ENCODE data around the gene SLBP. TPM values are rescaled to one million over a fixed set of nuclear protein-coding genes. Genes with fewer than 3 reads are reported as not detected.

SLBP gene
- total and polyA plus RNA-seq, 4 donors: 25.1 to 35.1 (median 26.3) TPM

- no peaks in the 10 kb centered on the region for H3K36me3 ChIP-seq (ENCODE audit: control insufficient read depth in 1 of 2, insufficient read depth in 2 of 2, low read length in 1 of 2)
- 93 to 94% methylated on average over 30 to 31 of the region's 31 CpGs for WGBS, 2 donors
- H3K27ac ChIP-seq (ENCODE audit: low read depth in 1 of 2, low read length in 2 of 2): no peak overlapping the region
- no peaks in the 10 kb centered on the region for H3K9me3 ChIP-seq (ENCODE audit: control insufficient read depth, low read length)
- H3K27me3 ChIP-seq (ENCODE audit: control insufficient read depth in 1 of 2, insufficient read depth in 2 of 2, low read length in 1 of 2): no peaks in the 10 kb centered on the region
- DNase-seq: no peak
- ATAC-seq (ENCODE audit: low FRiP score): no peak
- no peak overlapping the region for H3K4me3 ChIP-seq (ENCODE audit: low read length in 2 of 2)
- H3K4me1 ChIP-seq (ENCODE audit: control insufficient read depth in 1 of 2, insufficient read depth in 2 of 2, low read length in 2 of 2): no peaks in the 10 kb centered on the region
- intact Hi-C loops (cut with DNase I): no loop called here
These were observed 39.2 kb upstream of the SLBP start for GRCh38 chr4:1751155-1751918.

GRCh38 chr4:1750381-1751154 lies 38.4 kb upstream of the SLBP start:
- 88 to 91% methylated on average over 18 of the region's 18 CpGs for WGBS, 2 donors
- DNase-seq (no peak), ATAC-seq (ENCODE audit: low FRiP score) (no peak)
- H3K36me3 ChIP-seq (ENCODE audit: control insufficient read depth in 1 of 2, insufficient read depth in 2 of 2, low read length in 1 of 2): no peaks in the 10 kb centered on the region
- H3K27ac ChIP-seq (ENCODE audit: low read depth in 1 of 2, low read length in 2 of 2): no peak overlapping the region
- H3K4me1 ChIP-seq (ENCODE audit: control insufficient read depth in 1 of 2, insufficient read depth in 2 of 2, low read length in 2 of 2): no peaks in the 10 kb centered on the region
- no peaks in the 10 kb centered on the region for H3K9me3 ChIP-seq (ENCODE audit: control insufficient read depth, low read length)
- no peak overlapping the region for H3K4me3 ChIP-seq (ENCODE audit: low read length in 2 of 2)
- intact Hi-C loops (cut with DNase I): no loop called here
- no peaks in the 10 kb centered on the region for H3K27me3 ChIP-seq (ENCODE audit: control insufficient read depth in 1 of 2, insufficient read depth in 2 of 2, low read length in 1 of 2)

DNA sequence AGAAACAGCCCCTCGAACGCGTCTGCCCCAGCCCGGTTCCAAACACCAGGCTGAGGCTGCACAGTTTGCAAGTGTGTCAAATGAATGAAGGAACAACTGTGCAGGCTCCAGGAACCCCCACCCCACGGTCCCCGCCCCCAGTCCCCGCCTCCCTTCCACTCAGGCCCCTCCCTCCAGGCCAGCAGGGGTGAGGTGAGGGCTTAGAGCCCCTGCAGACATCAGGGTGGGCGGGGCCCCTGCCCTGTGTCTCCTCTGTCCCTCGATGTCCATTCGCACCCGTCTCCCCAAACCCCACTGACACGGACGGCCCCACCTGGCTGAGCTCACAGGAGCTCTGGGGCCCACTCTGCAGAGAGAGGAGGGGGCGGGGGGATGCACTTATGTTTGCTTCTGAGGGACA lies 37.7 kb upstream of the SLBP start:
- Histone ChIP-seq H3K4me3 (ENCODE audit: low read length in 2 of 2) (no peak overlapping the region), H3K27me3 (ENCODE audit: control insufficient read depth in 1 of 2, insufficient read depth in 2 of 2, low read length in 1 of 2) (no peaks in the 10 kb centered on the region), H3K27ac (ENCODE audit: low read depth in 1 of 2, low read length in 2 of 2) (no peak overlapping the region), H3K36me3 (ENCODE audit: control insufficient read depth in 1 of 2, insufficient read depth in 2 of 2, low read length in 1 of 2) (no peaks in the 10 kb centered on the region), H3K4me1 (ENCODE audit: control insufficient read depth in 1 of 2, insufficient read depth in 2 of 2, low read length in 2 of 2) (no peaks in the 10 kb centered on the region), H3K9me3 (ENCODE audit: control insufficient read depth, low read length) (no peaks in the 10 kb centered on the region)
- no peak for ATAC-seq (ENCODE audit: low FRiP score)
- DNase-seq: no peak
- 70 to 78% methylated on average over 14 of the region's 14 CpGs for WGBS, 2 donors
- intact Hi-C loops (cut with DNase I): loop anchor here (5.0 to 10.0 kb wide), 2 partner anchors 55 to 147 kb away; no protein-coding TSS in a partner anchor

DNA sequence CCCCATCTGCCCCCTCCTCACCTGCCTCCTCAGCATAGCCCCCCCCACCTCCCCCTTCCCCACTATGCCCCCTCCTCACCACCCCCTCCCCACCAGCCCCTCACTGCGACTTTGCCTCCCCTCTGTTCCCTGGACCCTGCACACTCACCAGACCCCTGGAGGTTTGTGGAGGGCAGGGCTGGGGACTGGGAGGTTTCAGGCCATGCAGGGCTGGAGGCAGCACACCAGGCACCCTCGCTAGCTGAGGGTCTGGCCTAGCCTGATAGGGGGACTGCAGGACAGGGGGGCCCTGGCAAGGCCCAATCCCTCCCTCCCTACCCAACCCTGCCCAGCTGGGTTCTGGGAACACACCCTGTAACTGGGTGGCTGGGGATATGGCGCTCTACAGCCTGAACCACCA lies 37.3 kb upstream of the SLBP start:
- no peaks in the 10 kb centered on the region for H3K4me1 ChIP-seq (ENCODE audit: control insufficient read depth in 1 of 2, insufficient read depth in 2 of 2, low read length in 2 of 2)
- no peaks in the 10 kb centered on the region for H3K27me3 ChIP-seq (ENCODE audit: control insufficient read depth in 1 of 2, insufficient read depth in 2 of 2, low read length in 1 of 2)
- H3K4me3 ChIP-seq (ENCODE audit: low read length in 2 of 2): no peak overlapping the region
- no peak for DNase-seq
- 60 to 69% methylated on average over 3 of the region's 3 CpGs for WGBS, 2 donors
- ATAC-seq (ENCODE audit: low FRiP score): no peak
- intact Hi-C loops (cut with DNase I): loop anchor here (5.0 to 10.0 kb wide), 2 partner anchors 55 to 148 kb away; no protein-coding TSS in a partner anchor
- H3K27ac ChIP-seq (ENCODE audit: low read depth in 1 of 2, low read length in 2 of 2): no peak overlapping the region
- no peaks in the 10 kb centered on the region for H3K36me3 ChIP-seq (ENCODE audit: control insufficient read depth in 1 of 2, insufficient read depth in 2 of 2, low read length in 1 of 2)
- H3K9me3 ChIP-seq (ENCODE audit: control insufficient read depth, low read length): no peaks in the 10 kb centered on the region

DNA sequence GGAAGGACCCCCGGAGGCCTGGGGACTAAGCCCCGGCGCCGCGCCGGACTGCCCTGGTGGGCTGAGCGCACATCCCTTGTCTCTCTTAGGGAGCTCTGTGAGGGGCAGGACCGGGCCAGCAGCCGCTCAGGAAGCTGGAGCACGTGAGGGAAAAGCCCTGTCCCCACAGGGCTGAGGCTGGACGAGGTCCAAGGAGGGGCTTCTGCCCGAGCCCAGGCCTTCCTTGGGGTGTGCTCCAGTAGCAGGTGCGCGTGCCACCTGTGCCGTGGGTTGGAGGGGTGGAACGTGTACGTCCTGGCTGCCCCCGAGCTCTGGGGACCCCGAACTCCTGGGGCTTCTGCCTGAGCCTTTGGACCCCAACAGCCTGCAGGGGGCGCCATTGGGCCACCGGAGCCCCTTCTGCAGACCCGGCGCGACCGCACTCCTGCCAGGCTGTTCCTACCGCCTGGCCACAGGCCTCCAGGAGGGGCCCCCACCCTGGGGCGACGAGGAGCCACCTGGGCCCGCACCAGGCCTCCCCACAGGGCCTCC lies 36.4 kb upstream of the SLBP start:
- 6 to 9% methylated on average over 29 of the region's 29 CpGs for WGBS, 2 donors
- H3K9me3 ChIP-seq (ENCODE audit: control insufficient read depth, low read length): no peaks in the 10 kb centered on the region
- DNase-seq (peak; percentile 71 to 89), ATAC-seq (ENCODE audit: low FRiP score) (no peak)
- no peak overlapping the region for H3K4me3 ChIP-seq (ENCODE audit: low read length in 2 of 2)
- H3K4me1 ChIP-seq (ENCODE audit: control insufficient read depth in 1 of 2, insufficient read depth in 2 of 2, low read length in 2 of 2): no peaks in the 10 kb centered on the region
- H3K36me3 ChIP-seq (ENCODE audit: control insufficient read depth in 1 of 2, insufficient read depth in 2 of 2, low read length in 1 of 2): no peaks in the 10 kb centered on the region
- no peaks in the 10 kb centered on the region for H3K27me3 ChIP-seq (ENCODE audit: control insufficient read depth in 1 of 2, insufficient read depth in 2 of 2, low read length in 1 of 2)
- H3K27ac ChIP-seq (ENCODE audit: low read depth in 1 of 2, low read length in 2 of 2): no peak overlapping the region
- intact Hi-C loops (cut with DNase I): loop anchor here (1.0 to 10.0 kb wide), 3 partner anchors 56 to 149 kb away; no protein-coding TSS in a partner anchor

GRCh38 chr4:1747603-1747967 lies 35.5 kb upstream of the SLBP start:
- DNase-seq (no peak), ATAC-seq (ENCODE audit: low FRiP score) (no peak)
- Histone ChIP-seq H3K4me3 (ENCODE audit: low read length in 2 of 2) (no peak overlapping the region), H3K27ac (ENCODE audit: low read depth in 1 of 2, low read length in 2 of 2) (no peak overlapping the region), H3K27me3 (ENCODE audit: control insufficient read depth in 1 of 2, insufficient read depth in 2 of 2, low read length in 1 of 2) (no peaks in the 10 kb centered on the region), H3K9me3 (ENCODE audit: control insufficient read depth, low read length) (no peaks in the 10 kb centered on the region), H3K4me1 (ENCODE audit: control insufficient read depth in 1 of 2, insufficient read depth in 2 of 2, low read length in 2 of 2) (no peaks in the 10 kb centered on the region), H3K36me3 (ENCODE audit: control insufficient read depth in 1 of 2, insufficient read depth in 2 of 2, low read length in 1 of 2) (no peaks in the 10 kb centered on the region)
- 92 to 94% methylated on average over 16 of the region's 16 CpGs for WGBS, 2 donors
- intact Hi-C loops (cut with DNase I): loop anchor here (5.0 to 10.0 kb wide), 2 partner anchors 57 to 150 kb away; no protein-coding TSS in a partner anchor

- WGBS, 2 donors: 89 to 90% methylated on average over 26 to 33 of the region's 33 CpGs
- intact Hi-C loops (cut with DNase I): loop anchor here (5.0 to 10.0 kb wide), 2 partner anchors 58 to 150 kb away; no protein-coding TSS in a partner anchor
- no peak overlapping the region for H3K27ac ChIP-seq (ENCODE audit: low read depth in 1 of 2, low read length in 2 of 2)
- no peak overlapping the region for H3K4me3 ChIP-seq (ENCODE audit: low read length in 2 of 2)
- H3K36me3 ChIP-seq (ENCODE audit: control insufficient read depth in 1 of 2, insufficient read depth in 2 of 2, low read length in 1 of 2): no peaks in the 10 kb centered on the region
- DNase-seq (no peak), ATAC-seq (ENCODE audit: low FRiP score) (no peak)
- H3K4me1 ChIP-seq (ENCODE audit: control insufficient read depth in 1 of 2, insufficient read depth in 2 of 2, low read length in 2 of 2): no peaks in the 10 kb centered on the region
- no peaks in the 10 kb centered on the region for H3K27me3 ChIP-seq (ENCODE audit: control insufficient read depth in 1 of 2, insufficient read depth in 2 of 2, low read length in 1 of 2)
- H3K9me3 ChIP-seq (ENCODE audit: control insufficient read depth, low read length): no peaks in the 10 kb centered on the region
These were observed 34.9 kb upstream of the SLBP start for GRCh38 chr4:1746919-1747602.

GRCh38 chr4:1746265-1746691 lies 34.2 kb upstream of the SLBP start:
- Histone ChIP-seq H3K36me3 (ENCODE audit: control insufficient read depth in 1 of 2, insufficient read depth in 2 of 2, low read length in 1 of 2) (no peaks in the 10 kb centered on the region), H3K9me3 (ENCODE audit: control insufficient read depth, low read length) (no peaks in the 10 kb centered on the region), H3K4me3 (ENCODE audit: low read length in 2 of 2) (no peak overlapping the region), H3K27me3 (ENCODE audit: control insufficient read depth in 1 of 2, insufficient read depth in 2 of 2, low read length in 1 of 2) (no peaks in the 10 kb centered on the region), H3K4me1 (ENCODE audit: control insufficient read depth in 1 of 2, insufficient read depth in 2 of 2, low read length in 2 of 2) (no peaks in the 10 kb centered on the region), H3K27ac (ENCODE audit: low read depth in 1 of 2, low read length in 2 of 2) (no peak overlapping the region)
- ATAC-seq (ENCODE audit: low FRiP score) (peak; percentile 68), DNase-seq (peak; percentile 74 to 92)
- intact Hi-C loops (cut with DNase I): loop anchor here (5.0 to 10.0 kb wide), 2 partner anchors 59 to 151 kb away; no protein-coding TSS in a partner anchor
- WGBS, 2 donors: 15 to 17% methylated on average over 16 to 17 of the region's 17 CpGs

Data from aorta (tissue), 5 donors.